Hair follicle dermal papilla cell (primary cell): ENCODE results near the gene LRP1-AS. TPM values are rescaled to one million over a fixed set of nuclear protein-coding genes. Genes with fewer than 3 reads are reported as not detected.

Source experiments
- small RNA-seq: library from RNA; depleted of rRNA; stranded (forward); fragments of <200 nt; gene quantifications from one replicate; pipeline ENCODE3, GENCODE V24; 2012
- total RNA-seq: library from RNA; depleted of rRNA; stranded (reverse); fragments of >200 nt; gene quantifications from 2 replicates; pipeline ENCODE4 v1.2.3, GENCODE V29; 2012

The LRP1-AS gene
- not detected in 2 replicates for total RNA-seq

GRCh38 chr12:57146961-57147944, at the start of gene LRP1-AS:
TSS of gene LRP1-AS (minus strand) at chr12:57147619.

GRCh38 chr12:57127726-57128518, 19.5 kb downstream of the LRP1-AS start, which contains the start of gene LRP1:
TSS of gene LRP1 (plus strand) at chr12:57128483. CDS start at chr12:57128965, 482 bp downstream.

GRCh38 chr12:57111031-57111734, 36.2 kb downstream of the LRP1-AS start, which contains the start of gene STAT6:
TSS of gene STAT6 (minus strand) at chr12:57111362. CDS start at chr12:57108278, 3,084 bp downstream.

Small RNA genes within 50 kb of the gene (small RNA-seq; reads per million reads assigned to genes)
- 1.2 reads per million, percentile 25 among the genes with 10 or more reads in this experiment for gene MIR1228

Other genes starting within 250 kb of the LRP1-AS start
- not detected in 2 replicates for gene SDR9C7, start 213.2 kb downstream of the LRP1-AS start, total RNA-seq
- gene RDH16, start 190.0 kb downstream of the LRP1-AS start, total RNA-seq = under 0.01 and 0.12 TPM in 2 replicates
- 6.4 and 8.3 TPM in 2 replicates for gene ZBTB39, start 141.1 kb downstream of the LRP1-AS start, total RNA-seq
- gene TAC3, start 131.1 kb downstream of the LRP1-AS start, total RNA-seq = not detected in 2 replicates
- 0.12 TPM in 1 of 2 replicates, not detected in the other for gene MYO1A, start 97.5 kb downstream of the LRP1-AS start, total RNA-seq
- 3.9 and 4.9 TPM in 2 replicates for gene NEMP1, start 68.8 kb downstream of the LRP1-AS start, total RNA-seq
- 49.7 and 51.2 TPM in 2 replicates for gene NAB2, start 58.5 kb downstream of the LRP1-AS start, total RNA-seq
- gene STAT6, start 36.3 kb downstream of the LRP1-AS start, total RNA-seq = 129 and 138 TPM in 2 replicates
- 581 and 702 TPM in 2 replicates for gene LRP1, start 19.1 kb downstream of the LRP1-AS start, total RNA-seq
- gene NXPH4, start 69.2 kb upstream of the LRP1-AS start, total RNA-seq = 1.1 and 2.3 TPM in 2 replicates
- gene SHMT2, start 82.1 kb upstream of the LRP1-AS start, total RNA-seq = 209 and 258 TPM in 2 replicates
- 0.81 TPM in 1 of 2 replicates, not detected in the other for gene STAC3, start 103.6 kb upstream of the LRP1-AS start, total RNA-seq